ENCODE data around the gene VSTM5. TPM values are rescaled to one million over a fixed set of nuclear protein-coding genes. Genes with fewer than 3 reads are reported as not detected.

Gene VSTM5
- total RNA-seq, 1 experiment from 2014 or later, result not detected

Other genes starting within 250 kb of the VSTM5 start
- 4.9 and 18.3 TPM in 2 replicates for gene CEP295, start 188.9 kb downstream of the VSTM5 start, total RNA-seq (2014; rRNA removed; shearing (Covaris generic))
- 108 and 182 TPM in 2 replicates for gene TAF1D, start 109.1 kb downstream of the VSTM5 start, total RNA-seq (2014; rRNA removed; shearing (Covaris generic))
- gene C11orf54, start 108.9 kb downstream of the VSTM5 start, total RNA-seq (2014; rRNA removed; shearing (Covaris generic)), result 10.7 and 21.2 TPM in 2 replicates
- 34.2 and 38.6 TPM in 2 replicates for gene MED17, start 66.3 kb downstream of the VSTM5 start, total RNA-seq (2014; rRNA removed; shearing (Covaris generic))
- not detected in 2 replicates for gene HEPHL1, start 170.7 kb upstream of the VSTM5 start, total RNA-seq (2014; rRNA removed; shearing (Covaris generic))